CD14-positive monocyte (primary cell): ENCODE results near the gene LUC7L2. TPM values are rescaled to one million over a fixed set of nuclear protein-coding genes. Genes with fewer than 3 reads are reported as not detected.

Experiments
- DNase-seq, 3 donors: peaks; one replicate each; pipeline ENCODE4 v3.0.0-alpha.2; 2011 to 2022
- H2AFZ ChIP-seq: 2 replicates; pipeline ENCODE4 v1.6.0; 2012; ENCODE audit warnings: mild to moderate bottlenecking, low read depth, low read length, inconsistent platforms; ENCODE audit not compliant: insufficient read depth, poor library complexity, severe bottlenecking
- H3K27ac ChIP-seq, 2 donors: 1 replicate in 1 of 2; 2 replicates in 1 of 2; pipeline ENCODE4 v1.5.1; 2012 to 2013; ENCODE audit warnings: low read length in 2 of 2, control low read depth in 1 of 2, inconsistent platforms in 1 of 2, low read depth in 1 of 2, mild to moderate bottlenecking in 1 of 2
- H3K27me3 ChIP-seq, 2 donors: one replicate each; pipeline versions ENCODE4 v1.6.0 to v1.6.1; 2011 to 2013; ENCODE audit warnings: low read length in 2 of 2; ENCODE audit not compliant: control insufficient read depth in 2 of 2, insufficient read depth in 2 of 2
- H3K36me3 ChIP-seq, 2 donors: replicated peaks in 1 of 2; 1 replicate in 1 of 2; 2 replicates in 1 of 2; pipeline versions ENCODE4 v1.5.1 to v1.6.1; 2012 to 2013; ENCODE audit warnings: low read length in 2 of 2, control low read depth in 1 of 2, inconsistent platforms in 1 of 2, mild to moderate bottlenecking in 1 of 2; ENCODE audit not compliant: insufficient read depth in 2 of 2, control insufficient read depth in 1 of 2
- H3K4me1 ChIP-seq, 2 donors: 1 replicate in 1 of 2; 2 replicates in 1 of 2; pipeline versions ENCODE4 v1.5.1 to v1.6.1; 2012 to 2013; ENCODE audit warnings: low read length in 2 of 2, control low read depth in 1 of 2, inconsistent platforms in 1 of 2, mild to moderate bottlenecking in 1 of 2, moderate library complexity in 1 of 2; ENCODE audit not compliant: insufficient read depth in 2 of 2, control insufficient read depth in 1 of 2
- H3K4me2 ChIP-seq: replicated peaks from 2 replicates; pipeline ENCODE3; 2012; ENCODE audit warnings: low read length, moderate library complexity, mild to moderate bottlenecking; ENCODE audit not compliant: poor library complexity, severe bottlenecking; ENCODE audit errors: extremely low read depth
- H3K4me3 ChIP-seq, 3 experiments: fragments of 200-600 bp in 1 of 3; sonication (generic) in 1 of 3; replicated peaks in 1 of 3; 1 replicate in 2 of 3; 2 replicates in 1 of 3; pipeline ENCODE4 v1.5.1; 2011 to 2013; ENCODE audit warnings: low read length in 3 of 3, mild to moderate bottlenecking in 3 of 3, control low read depth in 2 of 3, low read depth in 2 of 3, inconsistent platforms in 1 of 3, moderate library complexity in 1 of 3
- H3K79me2 ChIP-seq: 2 replicates; pipeline ENCODE4 v1.6.0; 2012; ENCODE audit warnings: mild to moderate bottlenecking, control low read depth, inconsistent platforms, low read length, moderate library complexity; ENCODE audit not compliant: insufficient read depth
- H3K9ac ChIP-seq: 2 replicates; pipeline ENCODE4 v1.6.0; 2017; ENCODE audit warnings: low read length, mild to moderate bottlenecking; ENCODE audit not compliant: insufficient read depth, poor library complexity, severe bottlenecking
- H3K9me3 ChIP-seq, 2 donors: replicated peaks in 1 of 2; 1 replicate in 1 of 2; 2 replicates in 1 of 2; pipeline versions ENCODE4 v1.5.1 to v1.6.1; 2012 to 2013; ENCODE audit warnings: low read length in 2 of 2, control low read depth in 1 of 2; ENCODE audit not compliant: control insufficient read depth in 1 of 2, insufficient read depth in 1 of 2
- H4K20me1 ChIP-seq: 2 replicates; pipeline ENCODE4 v1.6.0; 2012; ENCODE audit warnings: mild to moderate bottlenecking, low read length, control low read depth, moderate library complexity; ENCODE audit not compliant: insufficient read depth
- H3K27ac Mint-ChIP-seq, 7 donors: one replicate each; pipeline ENCODE4 v1.8.0; 2020; ENCODE audit warnings: mild to moderate bottlenecking in 7 of 7, mixed read lengths in 7 of 7, moderate library complexity in 6 of 7, inconsistent platforms in 2 of 7
- H3K27me3 Mint-ChIP-seq, 3 donors: one replicate each; pipeline ENCODE4 v1.8.0; 2021 to 2022; ENCODE audit warnings: low read depth in 3 of 3, mild to moderate bottlenecking in 3 of 3, mixed read lengths in 3 of 3, moderate library complexity in 3 of 3, inconsistent platforms in 1 of 3
- H3K36me3 Mint-ChIP-seq, 2 donors: one replicate each; pipeline ENCODE4 v1.8.0; 2020; ENCODE audit warnings: mixed read lengths in 2 of 2, inconsistent platforms in 1 of 2, mild to moderate bottlenecking in 1 of 2
- H3K4me1 Mint-ChIP-seq: one replicate; pipeline ENCODE4 v1.8.0; 2020; ENCODE audit warnings: mild to moderate bottlenecking, mixed read lengths
- H3K4me3 Mint-ChIP-seq, 2 donors: one replicate each; pipeline ENCODE4 v1.8.0; 2020; ENCODE audit warnings: mild to moderate bottlenecking in 2 of 2, mixed read lengths in 2 of 2, moderate library complexity in 1 of 2
- H3K9me3 Mint-ChIP-seq, 7 donors: one replicate each; pipeline ENCODE4 v1.8.0; 2020 to 2022; ENCODE audit warnings: mixed read lengths in 7 of 7, mild to moderate bottlenecking in 6 of 7, moderate library complexity in 6 of 7, inconsistent platforms in 2 of 7
- CTCF ChIP-seq: fragments of 200-600 bp; IDR thresholded peaks from one replicate; pipeline ENCODE4 v1.8.0; 2022; ENCODE audit warnings: antibody characterized with exemption, mild to moderate bottlenecking
- WGBS: methylation state at CpG from one replicate; pipeline ENCODE4 v1.1.5; 2013; ENCODE audit warnings: missing lambda C conversion rate; ENCODE audit not compliant: insufficient coverage; 5-methylcytosine and 5-hydroxymethylcytosine counted together
- intact Hi-C, 2 donors: fragments of 100-400 bp; cut with micrococcal nuclease; formaldehyde crosslinking; loops; one replicate each; pipeline versions ENCODE4 v1.15.0 to v1.15.1; 2023
- polyA plus RNA-seq, 3 donors: library from polyadenylated mRNA; depleted of rRNA in 1 of 3; unstranded in 2 of 3; stranded (reverse) in 1 of 3; fragments of 300-500 nt in 2 of 3; fragments of >200 nt in 1 of 3; fragmentation: Illumina TruSeq in 2 of 3; gene quantifications; 1 replicate in 2 of 3; 2 replicates in 1 of 3; pipeline ENCODE4 v1.2.3, GENCODE V29; 2012 to 2021

The LUC7L2 gene
- polyA plus RNA-seq, 3 donors, result 24.7 to 54.5 (median 26.8) TPM

GRCh38 chr7:139453673-139454321, 94.1 kb downstream of the LUC7L2 start:
- peaks cover 0 to 2% (median 1%) of the 10 kb centered on the region in 3 donors for H3K27me3 Mint-ChIP-seq
- no peaks in the 10 kb centered on the region for H3K4me1 Mint-ChIP-seq
- WGBS, result 96% methylated on average over 20 of the region's 20 CpGs
- no peak for TF ChIP-seq CTCF
- Histone ChIP-seq H3K27ac (no peak overlapping the region), H2AFZ (no peak overlapping the region), H3K79me2 (no peaks in the 10 kb centered on the region), H3K27me3 (no peaks in the 10 kb centered on the region), H3K4me1 (no peaks in the 10 kb centered on the region), H4K20me1 (no peaks in the 10 kb centered on the region), H3K36me3 (no peaks in the 10 kb centered on the region), H3K9ac (no peak overlapping the region), H3K9me3 (peaks cover 0 to 4% of the 10 kb centered on the region in 2 donors), H3K4me2 (no peak overlapping the region), H3K4me3 (no peak overlapping the region)
- H3K27ac Mint-ChIP-seq, result no peak overlapping the region
- no peak overlapping the region for H3K4me3 Mint-ChIP-seq
- H3K9me3 Mint-ChIP-seq, result peaks cover 0 to 4% (median 0%) of the 10 kb centered on the region in 7 donors
- no peaks in the 10 kb centered on the region for H3K36me3 Mint-ChIP-seq
- no peak for DNase-seq
- intact Hi-C loops, result no loop called here

GRCh38 chr7:139455789-139456188, 96.1 kb downstream of the LUC7L2 start:
- H3K9ac ChIP-seq, result no peak overlapping the region
- WGBS, result no CpG with 5 or more reads among the region's 4 CpGs
- no peak overlapping the region for H3K4me3 ChIP-seq
- H3K4me1 ChIP-seq, result no peaks in the 10 kb centered on the region
- H3K36me3 ChIP-seq, result no peaks in the 10 kb centered on the region
- TF ChIP-seq CTCF, result no peak
- DNase-seq, result no peak
- H3K27ac ChIP-seq, result no peak overlapping the region
- peaks cover 0 to 2% of the 10 kb centered on the region in 2 donors for H3K9me3 ChIP-seq
- H3K27me3 Mint-ChIP-seq, result peaks cover 0 to 4% (median 3%) of the 10 kb centered on the region in 3 donors
- H4K20me1 ChIP-seq, result no peaks in the 10 kb centered on the region
- no peaks in the 10 kb centered on the region for H3K79me2 ChIP-seq
- H3K36me3 Mint-ChIP-seq, result no peaks in the 10 kb centered on the region
- no peak overlapping the region for H3K4me2 ChIP-seq
- H3K4me1 Mint-ChIP-seq, result no peaks in the 10 kb centered on the region
- intact Hi-C loops, result no loop called here
- H3K4me3 Mint-ChIP-seq, result no peak overlapping the region
- H3K9me3 Mint-ChIP-seq, result peaks cover 0 to 3% (median 1%) of the 10 kb centered on the region in 7 donors
- H3K27ac Mint-ChIP-seq, result no peak overlapping the region
- no peak overlapping the region for H2AFZ ChIP-seq
- H3K27me3 ChIP-seq, result no peaks in the 10 kb centered on the region
